Fibroblast of the aortic adventitia (primary cell): ENCODE data around the gene SUGP2. TPM values are rescaled to one million over a fixed set of nuclear protein-coding genes. Genes with fewer than 3 reads are reported as not detected.

ENCODE experiments used
- DNase-seq: peaks from one replicate; pipeline ENCODE4 v3.0.0-alpha.2; 2010; ENCODE audit warnings: low read depth
- H3K4me3 ChIP-seq: 2 replicates; pipeline ENCODE4 v1.5.1; 2011; ENCODE audit warnings: low read depth, mild to moderate bottlenecking, control low read depth, low read length, moderate library complexity
- total RNA-seq: library from RNA; depleted of rRNA; stranded (reverse); fragments of >200 nt; gene quantifications from 2 replicates; pipeline ENCODE4 v1.2.3, GENCODE V29; 2012; ENCODE audit warnings: low replicate concordance
- TF ChIP-seq, protein P1 (sequence below): IDR thresholded peaks from 2 replicates; pipeline ENCODE4 v1.5.1; 2011; ENCODE audit warnings: mild to moderate bottlenecking, low read length, control low read depth, inconsistent platforms; ENCODE audit not compliant: insufficient read depth

The SUGP2 gene
- total RNA-seq, 1 donor, result 35.3 TPM

- DNase-seq, result no peak
- TF ChIP-seq, protein P1, sequence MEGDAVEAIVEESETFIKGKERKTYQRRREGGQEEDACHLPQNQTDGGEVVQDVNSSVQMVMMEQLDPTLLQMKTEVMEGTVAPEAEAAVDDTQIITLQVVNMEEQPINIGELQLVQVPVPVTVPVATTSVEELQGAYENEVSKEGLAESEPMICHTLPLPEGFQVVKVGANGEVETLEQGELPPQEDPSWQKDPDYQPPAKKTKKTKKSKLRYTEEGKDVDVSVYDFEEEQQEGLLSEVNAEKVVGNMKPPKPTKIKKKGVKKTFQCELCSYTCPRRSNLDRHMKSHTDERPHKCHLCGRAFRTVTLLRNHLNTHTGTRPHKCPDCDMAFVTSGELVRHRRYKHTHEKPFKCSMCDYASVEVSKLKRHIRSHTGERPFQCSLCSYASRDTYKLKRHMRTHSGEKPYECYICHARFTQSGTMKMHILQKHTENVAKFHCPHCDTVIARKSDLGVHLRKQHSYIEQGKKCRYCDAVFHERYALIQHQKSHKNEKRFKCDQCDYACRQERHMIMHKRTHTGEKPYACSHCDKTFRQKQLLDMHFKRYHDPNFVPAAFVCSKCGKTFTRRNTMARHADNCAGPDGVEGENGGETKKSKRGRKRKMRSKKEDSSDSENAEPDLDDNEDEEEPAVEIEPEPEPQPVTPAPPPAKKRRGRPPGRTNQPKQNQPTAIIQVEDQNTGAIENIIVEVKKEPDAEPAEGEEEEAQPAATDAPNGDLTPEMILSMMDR, result no peak
- H3K4me3 ChIP-seq, result no peak overlapping the region
Observed at GRCh38 chr19:18942692-18943091, 90.6 kb downstream of the SUGP2 start.

DNA sequence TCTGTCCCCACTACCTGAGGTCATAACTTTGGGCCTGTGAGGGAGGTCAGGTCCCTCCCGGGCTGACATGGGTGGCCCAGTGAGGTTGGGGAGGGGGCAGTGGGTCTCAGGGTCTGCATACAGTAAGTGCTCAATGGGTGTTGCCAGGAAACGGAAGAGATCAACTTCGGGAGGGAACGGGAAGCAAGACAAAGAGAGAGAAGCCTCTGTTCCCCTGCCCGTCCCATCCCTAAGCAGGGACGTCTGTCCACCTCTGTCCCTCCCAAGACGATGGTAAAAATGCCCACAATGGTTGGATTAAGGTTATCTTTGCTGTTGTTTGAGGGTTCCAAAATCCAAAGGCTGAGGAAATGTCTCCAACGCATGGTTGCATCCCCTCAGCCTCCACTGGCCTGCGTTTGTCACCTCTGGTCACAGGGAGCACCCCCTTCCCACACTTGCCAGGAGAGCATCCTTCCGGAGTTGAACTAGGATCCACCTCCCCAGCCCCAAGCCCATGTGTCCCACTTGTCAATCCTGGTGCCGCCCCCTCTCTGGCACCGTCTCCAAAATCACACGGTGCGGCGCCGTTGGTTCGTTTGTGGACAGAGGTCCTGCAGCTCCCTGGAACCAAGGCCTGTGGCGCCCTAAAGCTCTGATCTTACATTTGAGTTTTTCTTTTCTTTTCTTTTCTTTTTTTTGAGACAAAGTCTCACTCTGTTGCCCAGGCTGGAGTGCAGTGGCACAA, 91.5 kb downstream of the SUGP2 start:
- no peak for DNase-seq
- TF ChIP-seq, protein P1, result no peak
- peak overlapping the region; percentile 56 for H3K4me3 ChIP-seq

Other genes with a start within 250 kb of the SUGP2 start
- 0.49 and 0.63 TPM in 2 replicates for gene COMP, start 242.2 kb downstream of the SUGP2 start, total RNA-seq
- gene UPF1, start 201.6 kb downstream of the SUGP2 start, total RNA-seq, result 17.7 and 37.3 TPM in 2 replicates
- gene CERS1, start 137.4 kb downstream of the SUGP2 start, total RNA-seq, result 1.1 and 1.6 TPM in 2 replicates
- gene COPE, start 114.1 kb downstream of the SUGP2 start, total RNA-seq, result 67.0 and 172 TPM in 2 replicates
- 30.8 and 42.1 TPM in 2 replicates for gene DDX49, start 113.8 kb downstream of the SUGP2 start, total RNA-seq
- gene HOMER3, start 92.3 kb downstream of the SUGP2 start, total RNA-seq, result 68.7 and 131 TPM in 2 replicates
- 29.6 and 30.1 TPM in 2 replicates for gene ARMC6, start 86 bp upstream of the SUGP2 start, total RNA-seq
- 3.7 and 4.8 TPM in 2 replicates for gene SLC25A42, start 30.5 kb upstream of the SUGP2 start, total RNA-seq
- gene TMEM161A, start 105.0 kb upstream of the SUGP2 start, total RNA-seq, result 6.7 and 9.3 TPM in 2 replicates
- 0.27 TPM in 1 of 2 replicates, not detected in the other for gene MEF2B, start 136.7 kb upstream of the SUGP2 start, total RNA-seq
- 3.5 and 13.8 TPM in 2 replicates for gene BORCS8, start 158.6 kb upstream of the SUGP2 start, total RNA-seq
- gene RFXANK, start 158.7 kb upstream of the SUGP2 start, total RNA-seq, result 38.0 and 61.2 TPM in 2 replicates
- 3.4 and 17.8 TPM in 2 replicates for gene NR2C2AP, start 169.9 kb upstream of the SUGP2 start, total RNA-seq
- not detected in 2 replicates for gene NCAN, start 178.4 kb upstream of the SUGP2 start, total RNA-seq
- 0.27 TPM in 1 of 2 replicates, not detected in the other for gene TM6SF2, start 239.8 kb upstream of the SUGP2 start, total RNA-seq